ENCODE data around the gene PTGIR. TPM values are rescaled to one million over a fixed set of nuclear protein-coding genes. Genes with fewer than 3 reads are reported as not detected.
"Not testable (repeated sequence)": the region's sequence is repeated elsewhere in the genome, so short reads cannot be mapped to it uniquely, and the experiment has no call there.

The PTGIR gene
- total RNA-seq, 4 donors from 2014 or later, result 9.0 to 21.9 (median 12.7) TPM

DNA sequence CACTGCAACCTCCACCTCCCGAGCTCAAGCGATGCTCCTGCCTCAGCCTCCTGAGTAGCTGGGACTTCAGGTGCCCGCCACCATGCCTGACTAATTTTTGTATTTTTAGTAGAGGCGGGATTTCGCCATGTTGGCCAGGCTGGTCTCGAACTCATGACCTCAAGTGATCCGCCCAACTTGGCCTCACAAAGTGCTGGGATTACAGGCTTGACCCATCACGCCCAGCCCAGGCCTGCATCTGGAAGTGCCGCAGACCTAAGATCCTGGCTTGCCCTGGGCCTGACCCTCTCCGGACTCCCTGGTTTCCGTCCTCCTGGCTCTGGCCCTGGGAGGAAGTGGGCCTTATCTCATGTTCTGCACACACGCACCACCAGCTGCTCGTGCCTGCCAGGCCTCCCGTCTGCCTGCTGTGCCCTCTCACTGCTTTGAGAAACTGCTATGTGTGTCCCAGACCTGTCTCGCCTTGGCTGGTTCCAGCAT lies 4.7 kb upstream of the PTGIR start:
- intact Hi-C loops (cut with DNase I), result no loop called here
- H3K36me3 ChIP-seq, result no peaks in the 10 kb centered on the region
- no peak overlapping the region for H3K27ac ChIP-seq

DNA sequence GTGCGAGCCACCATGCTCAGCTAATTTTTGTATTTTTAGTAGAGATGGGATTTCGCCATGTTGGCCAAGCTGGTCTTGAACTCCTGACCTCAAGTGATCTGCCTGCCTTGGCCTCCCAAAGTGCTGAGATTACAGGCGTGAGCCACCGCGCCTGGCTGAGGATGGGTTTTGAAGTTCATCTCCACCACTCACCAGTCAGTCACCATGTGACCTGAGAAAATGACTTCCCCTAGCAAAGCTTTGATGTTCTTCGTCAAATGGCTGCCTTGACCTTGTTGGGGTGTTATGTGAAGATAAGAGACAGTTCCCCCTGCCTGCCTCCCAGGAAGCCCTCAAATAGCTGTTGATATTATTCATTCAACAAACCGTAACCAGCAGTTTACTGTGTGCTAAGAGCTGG lies 4.1 kb upstream of the PTGIR start:
- H3K36me3 ChIP-seq; DNase-seq; intact Hi-C loops (cut with DNase I); H3K9me3 ChIP-seq; H3K4me3 ChIP-seq (replicated peaks in 1 of 3); H3K27ac ChIP-seq; H3K27me3 ChIP-seq: not testable (repeated sequence)
- H3K4me1 ChIP-seq, result peaks cover 5 to 27% of the 10 kb centered on the region in 2 donors
- 90 to 95% methylated on average over 7 of the region's 7 CpGs for WGBS, 2 donors

More for the DNA sequence above, 4.7 kb upstream of the PTGIR start:
- Histone ChIP-seq H3K4me3 (replicated peaks in 1 of 3) (no peak overlapping the region), H3K27me3 (peaks cover 3% of the 10 kb centered on the region), H3K4me1 (peaks cover 6 to 32% of the 10 kb centered on the region in 2 donors), H3K9me3 (no peaks in the 10 kb centered on the region)
- 85 to 91% methylated on average over 15 of the region's 15 CpGs for WGBS, 2 donors
- no peak for DNase-seq
- TF ChIP-seq POLR2A (IDR thresholded peaks at IDR 0.05) (no peak), CTCF (IDR thresholded peaks at IDR 0.05) (no peak)

- no peaks in the 10 kb centered on the region for H3K9me3 ChIP-seq
- H3K27me3 ChIP-seq, result no peaks in the 10 kb centered on the region
- peaks cover 0 to 18% of the 10 kb centered on the region in 2 donors for H3K4me1 ChIP-seq
- no peak for DNase-seq
- 63 to 77% methylated on average over 13 of the region's 14 CpGs for WGBS, 2 donors
- no peaks in the 10 kb centered on the region for H3K36me3 ChIP-seq
- H3K4me3 ChIP-seq (replicated peaks in 1 of 3), result no peak overlapping the region
- no peak for TF ChIP-seq CTCF (IDR thresholded peaks at IDR 0.05)
- no peak for TF ChIP-seq POLR2A (IDR thresholded peaks at IDR 0.05)
- peak overlapping the region; percentile 46 to 70 (median 56) for H3K27ac ChIP-seq
- intact Hi-C loops (cut with DNase I), result no loop called here
Measured at GRCh38 chr19:46626446-46626845, 1.6 kb upstream of the PTGIR start.

- Histone ChIP-seq H3K4me3 (replicated peaks in 1 of 3) (no peak overlapping the region), H3K36me3 (no peaks in the 10 kb centered on the region), H3K27me3 (no peaks in the 10 kb centered on the region), H3K9me3 (no peaks in the 10 kb centered on the region), H3K27ac (peak overlapping the region; percentile 46 to 70 (median 56)), H3K4me1 (peaks cover 0 to 18% of the 10 kb centered on the region in 2 donors)
- WGBS, 2 donors, result 74 to 93% methylated on average over 7 to 12 of the region's 12 CpGs
- intact Hi-C loops (cut with DNase I), result no loop called here
- no peak for DNase-seq
- TF ChIP-seq CTCF (IDR thresholded peaks at IDR 0.05) (no peak), POLR2A (IDR thresholded peaks at IDR 0.05) (no peak)
Measured at GRCh38 chr19:46625731-46626130, 842 bp upstream of the PTGIR start.

DNA sequence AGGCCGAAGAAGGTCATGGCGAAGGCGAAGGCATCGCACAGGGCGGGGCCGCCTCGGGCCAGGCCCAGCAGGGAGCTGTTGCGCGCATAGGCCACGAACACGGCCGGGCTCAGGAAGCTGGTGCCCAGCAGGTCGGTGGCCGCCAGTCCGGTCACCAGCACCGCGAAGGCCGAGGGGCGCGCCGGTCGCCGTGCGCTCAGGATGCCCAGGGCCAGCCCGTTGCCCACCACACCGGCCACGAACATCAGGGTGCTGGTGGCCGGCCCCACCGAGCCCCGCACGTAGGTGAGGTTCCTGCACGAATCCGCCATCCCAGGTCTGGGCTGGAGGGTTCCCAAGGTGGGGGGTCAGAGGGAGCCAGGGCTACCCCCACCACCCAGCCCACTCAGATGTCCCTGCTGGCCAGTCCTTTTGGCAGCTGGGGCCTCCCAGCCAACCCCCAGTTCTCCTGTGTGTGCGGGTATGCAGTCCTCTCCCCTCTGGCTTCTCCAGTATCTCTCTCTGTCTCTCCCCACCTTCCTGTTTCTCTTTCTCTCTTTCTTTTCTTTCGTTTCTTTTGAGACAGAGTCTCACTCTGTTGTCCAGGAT lies 880 bp downstream of the PTGIR start:
- intact Hi-C loops (cut with DNase I), result no loop called here
- H3K27me3 ChIP-seq, result no peaks in the 10 kb centered on the region
- H3K9me3 ChIP-seq, result no peaks in the 10 kb centered on the region
- no peak for DNase-seq
- peak overlapping the region; percentile 5 to 70 (median 56) for H3K27ac ChIP-seq
- H3K4me1 ChIP-seq, result peaks cover 0 to 18% of the 10 kb centered on the region in 2 donors
- no peaks in the 10 kb centered on the region for H3K36me3 ChIP-seq
- H3K4me3 ChIP-seq (replicated peaks in 1 of 3), result peak overlapping the region in 1 of 3 donors; percentile 15
- 87 to 90% methylated on average over 35 of the region's 35 CpGs for WGBS, 2 donors
- TF ChIP-seq POLR2A (IDR thresholded peaks at IDR 0.05) (no peak), CTCF (IDR thresholded peaks at IDR 0.05) (no peak)
